Neural progenitor cell (in vitro differentiated cells): Measurements from ENCODE around the gene RBM8A. TPM values are rescaled to one million over a fixed set of nuclear protein-coding genes. Genes with fewer than 3 reads are reported as not detected.

Experiments
- DNase-seq: peaks from one replicate; pipeline ENCODE4 v3.0.0-alpha.2; 2016; ENCODE audit warnings: low spot score
- H2AFZ ChIP-seq: fragments of 200-600 bp; sonication (generic); replicated peaks from 2 replicates; pipeline ENCODE4 v1.6.1; 2016; ENCODE audit warnings: antibody characterized with exemption
- H3F3A ChIP-seq: fragments of 200-600 bp; sonication (generic); 2 replicates; pipeline ENCODE4 v1.6.1; 2016; ENCODE audit warnings: antibody characterized with exemption, low read depth
- H3K27ac ChIP-seq: fragments of 200-600 bp; sonication (generic); 2 replicates; pipeline ENCODE4 v1.5.1; 2016; ENCODE audit warnings: mild to moderate bottlenecking
- H3K27me3 ChIP-seq: fragments of 200-600 bp; sonication (generic); 2 replicates; pipeline ENCODE4 v1.6.1; 2016; ENCODE audit warnings: mild to moderate bottlenecking, moderate library complexity
- H3K36me3 ChIP-seq: fragments of 200-600 bp; sonication (generic); 2 replicates; pipeline ENCODE4 v1.5.1; 2016
- H3K4me1 ChIP-seq: fragments of 200-600 bp; sonication (generic); 2 replicates; pipeline ENCODE4 v1.6.1; 2016; ENCODE audit warnings: mixed run types
- H3K4me2 ChIP-seq: fragments of 200-600 bp; sonication (generic); 2 replicates; pipeline ENCODE4 v1.6.1; 2016
- H3K4me3 ChIP-seq: fragments of 200-600 bp; sonication (generic); 2 replicates; pipeline ENCODE4 v1.5.1; 2016
- H3K79me2 ChIP-seq: fragments of 200-600 bp; sonication (generic); 2 replicates; pipeline ENCODE4 v1.6.1; 2016; ENCODE audit warnings: low read depth
- H3K9ac ChIP-seq: fragments of 200-600 bp; sonication (generic); 2 replicates; pipeline ENCODE4 v1.6.1; 2016
- H3K9me3 ChIP-seq: fragments of 200-600 bp; sonication (generic); 2 replicates; pipeline ENCODE4 v1.5.1; 2016; ENCODE audit warnings: low read depth
- H4K20me1 ChIP-seq: fragments of 200-600 bp; sonication (generic); 2 replicates; pipeline ENCODE4 v1.6.1; 2016; ENCODE audit warnings: low read depth
- H3K27ac Mint-ChIP-seq: 3 replicates; pipeline ENCODE4 v1.8.0; 2021; ENCODE audit warnings: mixed read lengths
- H3K27me3 Mint-ChIP-seq: 2 replicates; pipeline ENCODE4 v1.8.0; 2022; ENCODE audit warnings: low read depth, mild to moderate bottlenecking, inconsistent platforms, moderate library complexity, mixed read lengths; ENCODE audit not compliant: insufficient read depth
- H3K36me3 Mint-ChIP-seq: 3 replicates; pipeline ENCODE4 v1.8.0; 2021; ENCODE audit warnings: mixed read lengths
- H3K4me1 Mint-ChIP-seq: 3 replicates; pipeline ENCODE4 v1.8.0; 2021; ENCODE audit warnings: mixed read lengths
- H3K4me3 Mint-ChIP-seq: 3 replicates; pipeline ENCODE4 v1.8.0; 2021; ENCODE audit warnings: mild to moderate bottlenecking, moderate library complexity, mixed read lengths
- H3K9me3 Mint-ChIP-seq: 3 replicates; pipeline ENCODE4 v1.8.0; 2020; ENCODE audit warnings: mixed read lengths
- EZH2 ChIP-seq: fragments of 200-600 bp; sonication (generic); IDR thresholded peaks from 2 replicates; pipeline ENCODE4 v1.6.1; 2017; ENCODE audit warnings: antibody characterized with exemption, mild to moderate bottlenecking, moderate library complexity
- EZH2phosphoT487 ChIP-seq: fragments of 200-600 bp; sonication (generic); IDR thresholded peaks from 2 replicates; pipeline ENCODE4 v1.6.1; 2017; ENCODE audit warnings: antibody characterized with exemption
- total RNA-seq: library from RNA; depleted of rRNA; stranded (reverse); fragments of >200 nt; gene quantifications from 2 replicates; pipeline ENCODE4 v1.2.3, GENCODE V29; 2015; ENCODE audit warnings: low replicate concordance
- TF ChIP-seq, protein P1 (sequence below): fragments of 200-600 bp; sonication (generic); IDR thresholded peaks from 2 replicates; pipeline ENCODE4 v1.5.1; 2017; ENCODE audit warnings: antibody characterized with exemption, mild to moderate bottlenecking

Gene RBM8A
- total RNA-seq, 1 donor from 2014 or later, result 320 TPM

DNA sequence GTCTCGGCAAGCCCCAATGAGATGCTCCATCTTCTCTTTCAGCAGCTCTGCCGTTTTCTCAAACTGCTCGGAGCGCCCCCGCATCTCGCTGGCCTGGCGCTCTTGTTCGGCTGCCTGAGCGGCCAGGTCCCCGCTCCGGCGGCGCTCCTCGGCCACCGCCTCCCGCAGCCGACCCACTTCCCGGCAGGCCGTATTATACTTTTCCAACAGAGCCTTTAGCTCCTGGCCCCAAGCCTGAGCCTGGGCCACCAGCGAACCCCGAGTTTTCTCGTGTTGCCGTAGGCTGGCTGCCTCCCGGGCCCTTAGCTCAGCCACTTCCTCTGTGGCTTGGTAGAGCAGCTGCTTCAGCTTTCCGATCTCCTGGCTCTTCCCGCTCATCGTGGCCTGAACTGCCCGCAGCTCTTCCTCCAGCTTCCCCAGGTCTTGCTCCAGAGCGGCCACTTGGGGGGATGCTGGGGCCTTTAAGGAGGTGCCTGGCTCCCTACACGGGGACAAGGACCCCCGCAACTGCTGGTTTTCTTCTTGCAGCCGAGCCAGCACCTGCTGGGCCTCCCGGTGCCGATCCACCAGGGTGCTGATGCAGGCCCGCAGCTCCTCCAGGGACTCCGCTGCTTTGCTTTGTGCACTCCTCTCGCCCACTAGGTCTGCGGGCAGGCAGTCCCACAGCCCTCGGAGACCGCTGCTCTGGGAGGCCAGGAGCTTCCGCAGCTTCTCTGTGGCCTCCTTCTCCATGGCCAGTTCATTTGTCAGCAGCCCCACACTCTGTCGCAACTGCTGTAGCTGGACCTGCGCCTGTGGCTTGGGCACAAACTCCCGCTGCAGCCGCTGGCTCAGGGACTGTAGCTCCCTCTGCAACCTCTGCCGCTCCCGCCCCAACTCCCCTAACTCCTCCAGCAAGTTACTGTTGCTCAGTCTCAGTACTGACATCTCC lies 55.0 kb downstream of the RBM8A start:
- DNase-seq, result peak; percentile 48
- Mint-ChIP-seq H3K4me1 (peaks cover 17% of the 10 kb centered on the region), H3K36me3 (no peaks in the 10 kb centered on the region), H3K9me3 (no peaks in the 10 kb centered on the region), H3K4me3 (peak overlapping the region; percentile 69), H3K27me3 (peaks cover 23% of the 10 kb centered on the region), H3K27ac (peak overlapping the region; percentile 21)
- H3F3A ChIP-seq, result no peaks in the 10 kb centered on the region
- no peaks in the 10 kb centered on the region for H3K9me3 ChIP-seq
- peaks cover 7% of the 10 kb centered on the region for H3K27me3 ChIP-seq
- no peak for TF ChIP-seq EZH2
- TF ChIP-seq, protein P1, sequence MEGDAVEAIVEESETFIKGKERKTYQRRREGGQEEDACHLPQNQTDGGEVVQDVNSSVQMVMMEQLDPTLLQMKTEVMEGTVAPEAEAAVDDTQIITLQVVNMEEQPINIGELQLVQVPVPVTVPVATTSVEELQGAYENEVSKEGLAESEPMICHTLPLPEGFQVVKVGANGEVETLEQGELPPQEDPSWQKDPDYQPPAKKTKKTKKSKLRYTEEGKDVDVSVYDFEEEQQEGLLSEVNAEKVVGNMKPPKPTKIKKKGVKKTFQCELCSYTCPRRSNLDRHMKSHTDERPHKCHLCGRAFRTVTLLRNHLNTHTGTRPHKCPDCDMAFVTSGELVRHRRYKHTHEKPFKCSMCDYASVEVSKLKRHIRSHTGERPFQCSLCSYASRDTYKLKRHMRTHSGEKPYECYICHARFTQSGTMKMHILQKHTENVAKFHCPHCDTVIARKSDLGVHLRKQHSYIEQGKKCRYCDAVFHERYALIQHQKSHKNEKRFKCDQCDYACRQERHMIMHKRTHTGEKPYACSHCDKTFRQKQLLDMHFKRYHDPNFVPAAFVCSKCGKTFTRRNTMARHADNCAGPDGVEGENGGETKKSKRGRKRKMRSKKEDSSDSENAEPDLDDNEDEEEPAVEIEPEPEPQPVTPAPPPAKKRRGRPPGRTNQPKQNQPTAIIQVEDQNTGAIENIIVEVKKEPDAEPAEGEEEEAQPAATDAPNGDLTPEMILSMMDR, result no peak
- TF ChIP-seq EZH2phosphoT487, result no peak
- H3K36me3 ChIP-seq, result no peaks in the 10 kb centered on the region
- peak overlapping the region; percentile 70 for H3K4me2 ChIP-seq
- no peak overlapping the region for H3K27ac ChIP-seq
- H3K4me3 ChIP-seq, result peak overlapping the region; percentile 34
- H3K79me2 ChIP-seq, result no peaks in the 10 kb centered on the region
- H2AFZ ChIP-seq, result peak overlapping the region; percentile 96
- no peak overlapping the region for H3K9ac ChIP-seq
- no peaks in the 10 kb centered on the region for H4K20me1 ChIP-seq
- peaks cover 5% of the 10 kb centered on the region for H3K4me1 ChIP-seq

Other genes with a start within 250 kb of the RBM8A start
- gene PDZK1, start 220.1 kb downstream of the RBM8A start, total RNA-seq, result 0.28 and 0.50 TPM in 2 replicates
- not detected in 2 replicates for gene CD160, start 208.0 kb downstream of the RBM8A start, total RNA-seq
- 9.7 and 12.9 TPM in 2 replicates for gene RNF115, start 103.4 kb downstream of the RBM8A start, total RNA-seq
- 15.6 and 29.5 TPM in 2 replicates for gene POLR3C, start 103.3 kb downstream of the RBM8A start, total RNA-seq
- 5.9 and 11.9 TPM in 2 replicates for gene NUDT17, start 81.9 kb downstream of the RBM8A start, total RNA-seq
- gene PIAS3, start 68.4 kb downstream of the RBM8A start, total RNA-seq, result 15.7 and 33.7 TPM in 2 replicates
- 1.1 and 1.9 TPM in 2 replicates for gene ANKRD35, start 41.6 kb downstream of the RBM8A start, total RNA-seq
- 0.06 and 0.15 TPM in 2 replicates for gene ITGA10, start 17.4 kb downstream of the RBM8A start, total RNA-seq
- gene PEX11B, start 8.8 kb downstream of the RBM8A start, total RNA-seq, result 15.0 and 16.6 TPM in 2 replicates
- gene LIX1L, start 30.5 kb upstream of the RBM8A start, total RNA-seq, result 12.5 and 13.6 TPM in 2 replicates
- 0.06 and 0.28 TPM in 2 replicates for gene ANKRD34A, start 37.1 kb upstream of the RBM8A start, total RNA-seq
- 11.1 and 12.0 TPM in 2 replicates for gene POLR3GL, start 37.2 kb upstream of the RBM8A start, total RNA-seq
- 177 and 213 TPM in 2 replicates for gene TXNIP, start 69.1 kb upstream of the RBM8A start, total RNA-seq
- gene HJV, start 94.3 kb upstream of the RBM8A start, total RNA-seq, result not detected in 2 replicates
- 0.71 TPM in 2 replicates for gene NBPF10, start 217.3 kb upstream of the RBM8A start, total RNA-seq